Stimulated activated CD4-positive, alpha-beta T cell treated with anti-CD3 and anti-CD28 coated beads, Interleukin-1b, Interleukin-23, amount 100 ng/mL, for 1 hour (primary cell): Measurements from ENCODE around the gene SEMA4G.
A peak's percentile ranks its signal among the peaks of the same experiment; 100 is the strongest.

Experiments
- DNase-seq, 2 donors: peaks; one replicate each; pipeline ENCODE4 v3.0.0-alpha.2; 2020; ENCODE audit warnings: low read depth in 2 of 2

Gene SEMA4G, protein sequence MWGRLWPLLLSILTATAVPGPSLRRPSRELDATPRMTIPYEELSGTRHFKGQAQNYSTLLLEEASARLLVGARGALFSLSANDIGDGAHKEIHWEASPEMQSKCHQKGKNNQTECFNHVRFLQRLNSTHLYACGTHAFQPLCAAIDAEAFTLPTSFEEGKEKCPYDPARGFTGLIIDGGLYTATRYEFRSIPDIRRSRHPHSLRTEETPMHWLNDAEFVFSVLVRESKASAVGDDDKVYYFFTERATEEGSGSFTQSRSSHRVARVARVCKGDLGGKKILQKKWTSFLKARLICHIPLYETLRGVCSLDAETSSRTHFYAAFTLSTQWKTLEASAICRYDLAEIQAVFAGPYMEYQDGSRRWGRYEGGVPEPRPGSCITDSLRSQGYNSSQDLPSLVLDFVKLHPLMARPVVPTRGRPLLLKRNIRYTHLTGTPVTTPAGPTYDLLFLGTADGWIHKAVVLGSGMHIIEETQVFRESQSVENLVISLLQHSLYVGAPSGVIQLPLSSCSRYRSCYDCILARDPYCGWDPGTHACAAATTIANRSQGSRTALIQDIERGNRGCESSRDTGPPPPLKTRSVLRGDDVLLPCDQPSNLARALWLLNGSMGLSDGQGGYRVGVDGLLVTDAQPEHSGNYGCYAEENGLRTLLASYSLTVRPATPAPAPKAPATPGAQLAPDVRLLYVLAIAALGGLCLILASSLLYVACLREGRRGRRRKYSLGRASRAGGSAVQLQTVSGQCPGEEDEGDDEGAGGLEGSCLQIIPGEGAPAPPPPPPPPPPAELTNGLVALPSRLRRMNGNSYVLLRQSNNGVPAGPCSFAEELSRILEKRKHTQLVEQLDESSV

GRCh38 chr10:100969187-100970075 lies at the start of gene SEMA4G:
SEMA4G (plus strand) TSS chr10:100969504; CDS start chr10:100972913, 3,409 bp downstream.
- peak in 1 of 2 donors; percentile 18 for DNase-seq

- no peak for DNase-seq
Observed at GRCh38 chr10:100923580-100923979, 45.7 kb upstream of the SEMA4G start.

DNA sequence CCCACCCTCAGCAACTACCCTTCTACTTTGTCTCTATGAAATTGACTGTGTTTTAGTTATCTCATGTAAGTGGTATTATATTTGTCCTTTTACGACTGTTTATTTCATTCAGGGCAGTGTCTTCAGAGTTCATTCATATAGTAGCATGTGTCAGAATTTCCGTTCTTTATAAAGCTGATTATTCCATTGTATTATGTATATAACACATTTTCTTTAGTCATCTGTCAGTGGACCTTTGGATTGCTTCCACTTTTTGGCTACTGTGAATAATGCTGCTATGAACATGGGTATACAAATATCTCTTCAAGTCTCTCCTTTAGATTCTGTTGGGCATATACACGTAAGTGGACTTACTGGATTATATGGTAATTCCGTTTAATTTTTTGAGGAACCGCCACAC lies 42.0 kb upstream of the SEMA4G start:
- no peak for DNase-seq

DNA sequence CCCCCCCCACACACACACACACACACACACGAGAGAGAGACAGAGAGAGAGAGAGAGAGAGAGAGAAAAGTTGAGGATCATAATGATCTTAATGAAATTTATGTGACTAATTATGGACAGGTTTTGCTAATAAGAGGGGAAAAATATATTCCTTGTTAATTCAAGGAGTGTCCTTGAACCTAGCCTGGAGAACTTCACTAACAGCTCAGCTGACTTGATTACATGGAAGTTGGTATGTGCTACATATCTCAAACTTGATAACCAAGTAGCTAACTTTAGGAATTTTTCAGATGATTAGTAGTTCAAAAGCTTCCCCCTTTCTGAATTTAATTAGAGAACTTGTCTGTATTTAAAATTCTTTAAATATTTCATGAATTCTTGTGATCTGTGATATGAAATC lies 41.3 kb upstream of the SEMA4G start:
- no peak for DNase-seq

- no peak for DNase-seq
Observed at GRCh38 chr10:100930368-100930767, 38.9 kb upstream of the SEMA4G start.

DNA sequence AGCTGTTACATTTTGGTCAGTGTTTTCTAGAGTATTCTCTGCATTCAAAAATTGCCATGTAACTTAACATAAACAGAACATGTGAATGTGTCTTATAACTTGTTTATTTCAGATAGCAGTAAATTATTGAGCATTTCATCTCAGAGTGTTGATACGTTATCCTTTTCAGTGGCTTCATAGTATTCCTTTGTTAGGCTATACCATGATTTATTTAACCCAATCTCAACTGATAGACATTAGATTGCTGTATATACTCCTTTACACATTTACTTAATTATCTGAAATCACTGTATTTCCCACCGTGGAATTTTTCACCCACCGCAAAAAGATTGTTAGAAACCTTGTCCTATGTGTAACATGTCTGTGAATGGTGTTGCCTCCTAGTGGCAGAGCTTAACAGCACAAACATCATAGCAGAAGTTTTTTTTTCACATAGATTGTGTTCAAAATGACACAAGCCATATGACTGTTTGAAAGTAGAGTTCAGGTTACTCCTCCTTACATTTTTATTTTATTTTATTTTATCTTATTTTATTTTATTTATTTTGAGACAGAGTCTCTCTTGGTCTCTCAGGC lies 35.1 kb upstream of the SEMA4G start:
- no peak for DNase-seq

GRCh38 chr10:100939763-100940344 lies 29.4 kb upstream of the SEMA4G start:
- no peak for DNase-seq

DNA sequence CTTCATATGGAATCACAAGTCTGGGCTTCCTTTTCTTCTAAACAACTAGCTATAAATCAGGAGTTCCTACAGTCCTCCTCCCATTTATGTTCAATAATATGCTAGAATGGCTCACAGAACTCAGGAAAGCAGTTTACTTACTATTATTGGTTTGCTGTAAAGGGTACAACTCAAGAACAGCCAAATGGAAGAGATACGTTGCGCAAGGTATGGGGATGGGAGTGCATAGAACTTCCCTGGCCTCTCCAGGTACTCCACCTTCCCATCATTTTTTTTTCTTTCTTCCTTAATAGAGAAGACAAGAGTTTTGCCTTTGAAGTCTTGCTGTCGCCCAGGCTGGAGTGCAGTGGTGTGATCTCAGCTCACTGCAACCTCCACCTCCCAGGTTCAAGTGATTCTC lies 27.1 kb upstream of the SEMA4G start:
- no peak for DNase-seq

DNA sequence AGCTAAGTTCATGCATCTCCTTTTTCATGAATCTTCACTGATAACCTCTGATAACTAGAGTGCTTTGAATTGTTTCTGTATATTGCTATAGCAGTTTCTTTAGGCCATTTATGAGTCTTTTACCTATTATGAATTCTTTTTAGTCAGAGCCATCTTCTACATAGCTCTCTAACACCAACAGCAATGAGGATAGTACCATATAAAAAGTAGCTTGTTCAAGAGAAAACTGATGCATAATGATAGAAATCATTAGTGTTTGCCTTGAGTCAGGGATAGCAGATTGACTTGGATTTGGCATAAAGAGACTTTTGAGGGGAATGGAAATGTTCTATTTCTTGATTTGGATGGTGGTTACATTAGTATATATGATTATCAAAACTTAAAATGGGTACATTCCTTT lies 25.8 kb upstream of the SEMA4G start:
- DNase-seq, result no peak

GRCh38 chr10:100945754-100946153 lies 23.6 kb upstream of the SEMA4G start:
- DNase-seq, result no peak

DNA sequence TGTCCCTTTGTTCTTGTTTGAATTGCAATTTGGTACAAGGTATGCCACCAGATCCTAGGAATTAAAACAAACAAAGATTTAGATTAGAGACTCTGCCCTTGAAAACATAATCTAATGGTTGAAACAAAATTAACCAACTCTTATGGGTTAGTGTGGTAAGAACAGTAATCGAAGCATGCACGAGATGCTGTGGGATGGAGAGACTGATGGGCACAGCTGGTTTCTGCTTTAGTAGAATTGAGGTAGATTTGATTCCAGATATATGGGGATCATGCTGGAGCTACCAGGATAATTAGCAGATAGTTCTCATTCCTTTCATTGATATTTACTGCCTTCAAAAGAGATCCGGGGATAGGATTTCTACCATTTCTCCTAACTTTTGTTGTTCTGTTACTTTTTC lies 20.4 kb upstream of the SEMA4G start:
- DNase-seq, result no peak

- DNase-seq, result no peak
Observed at GRCh38 chr10:100960251-100960650, 9.1 kb upstream of the SEMA4G start.

DNA sequence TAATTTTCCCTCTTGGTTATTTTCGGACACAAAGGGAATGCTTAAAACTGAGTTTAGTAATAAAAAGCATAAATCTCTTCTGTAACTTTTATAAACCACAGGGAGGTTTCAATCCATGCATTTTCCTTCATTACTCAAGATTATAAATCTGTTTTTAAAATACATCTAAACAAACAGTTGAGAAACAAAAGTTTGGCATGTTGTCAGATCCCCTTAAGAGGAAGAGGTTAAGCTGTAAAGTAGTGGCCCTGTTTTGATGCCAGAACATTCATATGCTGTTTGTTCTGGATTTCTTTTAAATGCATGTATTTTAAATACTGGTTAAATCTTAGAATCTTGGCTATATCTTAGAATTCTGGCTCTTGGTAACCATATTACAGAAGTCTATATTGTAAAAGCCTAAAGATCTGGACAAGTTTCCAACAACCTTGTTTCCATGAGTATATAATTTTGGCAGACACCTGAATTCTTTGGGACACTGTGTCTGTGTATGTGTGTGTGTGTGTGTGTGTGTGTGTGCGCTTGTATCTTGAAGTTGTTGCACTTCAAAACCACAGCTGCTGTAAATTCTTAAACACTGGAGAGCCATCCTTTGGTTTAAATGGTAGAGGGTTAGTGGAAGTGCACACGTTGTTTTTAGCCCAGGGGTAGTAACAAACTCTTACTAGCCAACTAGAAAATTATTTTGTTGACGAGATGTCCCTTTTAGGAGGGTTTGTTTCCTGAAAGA lies 6.8 kb upstream of the SEMA4G start:
- no peak for DNase-seq

- DNase-seq, result no peak
Observed at GRCh38 chr10:100963826-100964225, 5.5 kb upstream of the SEMA4G start.

DNA sequence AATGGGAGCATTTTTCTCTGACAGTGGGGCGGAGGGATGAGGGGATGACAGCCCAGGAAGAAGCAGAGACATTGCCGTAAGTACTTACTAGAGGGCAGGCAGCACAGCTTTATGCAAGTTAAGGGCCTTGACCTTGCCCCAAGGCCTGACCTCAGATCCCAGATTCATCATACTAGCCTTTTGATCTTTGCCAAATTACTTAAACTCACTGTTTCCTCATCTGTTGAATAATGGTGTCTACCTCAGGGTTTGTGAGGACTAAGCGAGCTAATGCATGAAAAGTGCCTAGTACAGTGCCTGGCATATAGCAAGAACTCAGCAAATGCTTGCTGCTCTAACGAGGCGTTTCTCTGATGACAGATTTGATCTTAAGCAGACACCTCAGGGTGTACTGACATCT lies 3.5 kb upstream of the SEMA4G start:
- DNase-seq, result no peak

DNA sequence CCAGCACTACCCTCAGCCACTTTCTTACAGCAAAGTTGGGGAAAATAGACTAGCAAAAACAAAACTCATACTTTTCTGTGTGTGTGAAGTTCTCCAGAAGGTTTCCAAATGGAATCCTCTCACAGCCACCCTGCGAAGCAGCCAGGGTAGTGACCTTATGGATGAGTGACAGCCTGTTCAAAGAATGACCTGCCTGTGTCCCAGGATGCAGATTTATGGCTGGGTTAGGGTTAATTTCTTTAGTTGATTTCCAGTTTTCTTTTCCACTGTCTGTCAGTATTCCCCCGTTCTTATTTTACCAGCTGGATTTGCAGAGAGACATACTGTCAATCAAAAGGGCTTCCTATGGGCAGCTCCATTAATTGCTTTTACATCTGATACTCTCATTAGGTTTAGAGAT lies 2.4 kb upstream of the SEMA4G start:
- DNase-seq, result no peak

- DNase-seq, result no peak
Observed at GRCh38 chr10:100967332-100967731, 2.0 kb upstream of the SEMA4G start.

- DNase-seq, result no peak
Observed at GRCh38 chr10:100968062-100968736, 1.1 kb upstream of the SEMA4G start.

DNA sequence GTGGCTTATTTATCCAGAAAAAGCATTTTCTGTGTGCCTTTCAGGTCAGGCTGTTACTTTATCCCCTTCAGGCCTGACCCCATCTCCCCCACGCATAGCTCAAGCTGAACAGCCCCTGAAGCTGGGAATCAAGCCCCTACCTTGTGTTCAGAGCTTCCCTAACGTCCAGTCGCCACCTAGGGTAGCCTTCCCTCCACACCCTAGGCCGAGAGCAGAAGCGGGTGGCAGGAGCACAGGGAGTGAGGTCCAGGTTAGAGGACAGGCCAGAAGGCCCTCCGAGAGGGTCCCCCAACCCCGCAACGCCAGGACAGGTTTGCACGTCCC lies 479 bp upstream of the SEMA4G start:
- no peak for DNase-seq
